Vagina (tissue), 2 donors: ENCODE data around the gene ATP6V1C2. TPM values are rescaled to one million over a fixed set of nuclear protein-coding genes. Genes with fewer than 3 reads are reported as not detected.

Experiments used
- DNase-seq, 2 donors: peaks; one replicate each; pipeline ENCODE4 v3.0.0-alpha.2; 2017; ENCODE audit errors: extremely low spot score in 2 of 2
- H3K27ac ChIP-seq: fragments of 200-600 bp; sonication (generic); one replicate; pipeline ENCODE4 v1.5.1; 2019
- H3K27me3 ChIP-seq: fragments of 200-600 bp; sonication (generic); one replicate; pipeline ENCODE4 v1.5.1; 2019
- H3K36me3 ChIP-seq, 2 donors: fragments of 200-600 bp; sonication (generic); one replicate each; pipeline ENCODE4 v1.5.1; 2017 to 2019
- H3K4me1 ChIP-seq: fragments of 200-600 bp; sonication (generic); one replicate; pipeline ENCODE4 v1.5.1; 2019
- H3K4me3 ChIP-seq, 2 donors: fragments of 200-600 bp; sonication (generic); 1 replicate in 1 of 2; 2 replicates in 1 of 2; pipeline ENCODE4 v1.5.1; 2016 to 2019
- H3K9me3 ChIP-seq: fragments of 200-600 bp; sonication (generic); one replicate; pipeline ENCODE4 v1.5.1; 2019
- CTCF ChIP-seq, 3 experiments: fragments of 450-650 bp in 2 of 3; fragments of 200-600 bp in 1 of 3; sonication (generic) in 1 of 3; IDR thresholded peaks; one replicate each; pipeline ENCODE4 v1.5.1; 2017 to 2019; ENCODE audit warnings: antibody characterized with exemption in 3 of 3, mild to moderate bottlenecking in 2 of 3, moderate library complexity in 2 of 3
- POLR2A ChIP-seq, 2 donors: fragments of 450-650 bp; IDR thresholded peaks; one replicate each; pipeline ENCODE4 v1.6.1; 2017; ENCODE audit warnings: antibody characterized with exemption in 2 of 2, mild to moderate bottlenecking in 2 of 2, moderate library complexity in 2 of 2
- POLR2AphosphoS5 ChIP-seq, 2 donors: sonication (generic); formaldehyde crosslinking; IDR thresholded peaks; one replicate each; pipeline ENCODE4 v1.9.0; 2017; ENCODE audit warnings: antibody characterized with exemption in 2 of 2, mild to moderate bottlenecking in 2 of 2, low read depth in 1 of 2; ENCODE audit not compliant: insufficient read depth in 1 of 2
- intact Hi-C: fragments of 100-400 bp; cut with DNase I; formaldehyde crosslinking; loops from one replicate; pipeline ENCODE4 v1.15.1; 2023
- total RNA-seq: library from RNA; depleted of rRNA; stranded (reverse); fragments of >200 nt; gene quantifications from one replicate; pipeline ENCODE4 v1.2.3, GENCODE V29; 2016

The ATP6V1C2 gene
- total RNA-seq, 1 donor from 2014 or later: 134 TPM

GRCh38 chr2:10765461-10765860, 44.0 kb downstream of the ATP6V1C2 start:
- TF ChIP-seq POLR2AphosphoS5 (IDR thresholded peaks at IDR 0.05; ENCODE audit: insufficient read depth in 1 of 2, low read depth in 1 of 2) (no peak), CTCF (IDR thresholded peaks at IDR 0.05) (no peak), POLR2A (IDR thresholded peaks at IDR 0.05) (no peak)
- H3K36me3 ChIP-seq: no peaks in the 10 kb centered on the region
- H3K27ac ChIP-seq: no peak overlapping the region
- H3K9me3 ChIP-seq: no peaks in the 10 kb centered on the region
- H3K4me3 ChIP-seq: no peak overlapping the region
- intact Hi-C loops: no loop called here
- no peak for DNase-seq
- H3K4me1 ChIP-seq: no peaks in the 10 kb centered on the region
- no peaks in the 10 kb centered on the region for H3K27me3 ChIP-seq

- H3K27ac ChIP-seq: no peak overlapping the region
- H3K4me3 ChIP-seq: no peak overlapping the region
- TF ChIP-seq CTCF (IDR thresholded peaks at IDR 0.05): no peak
- no peak for TF ChIP-seq POLR2AphosphoS5 (IDR thresholded peaks at IDR 0.05; ENCODE audit: insufficient read depth in 1 of 2, low read depth in 1 of 2)
- no peak for TF ChIP-seq POLR2A (IDR thresholded peaks at IDR 0.05)
- no peak for DNase-seq
- intact Hi-C loops: no loop called here
- no peaks in the 10 kb centered on the region for H3K9me3 ChIP-seq
- H3K27me3 ChIP-seq: no peaks in the 10 kb centered on the region
- H3K36me3 ChIP-seq: no peaks in the 10 kb centered on the region
- H3K4me1 ChIP-seq: no peaks in the 10 kb centered on the region
Observed at GRCh38 chr2:10765914-10766313, 44.5 kb downstream of the ATP6V1C2 start.

- no peak for TF ChIP-seq POLR2AphosphoS5 (IDR thresholded peaks at IDR 0.05; ENCODE audit: insufficient read depth in 1 of 2, low read depth in 1 of 2)
- no peak for TF ChIP-seq POLR2A (IDR thresholded peaks at IDR 0.05)
- no peak for TF ChIP-seq CTCF (IDR thresholded peaks at IDR 0.05)
- no peaks in the 10 kb centered on the region for H3K27me3 ChIP-seq
- H3K36me3 ChIP-seq: no peaks in the 10 kb centered on the region
- H3K27ac ChIP-seq: no peak overlapping the region
- no peak overlapping the region for H3K4me3 ChIP-seq
- no peaks in the 10 kb centered on the region for H3K4me1 ChIP-seq
- intact Hi-C loops: no loop called here
- no peaks in the 10 kb centered on the region for H3K9me3 ChIP-seq
- DNase-seq: no peak
Observed at GRCh38 chr2:10768063-10768507, 46.7 kb downstream of the ATP6V1C2 start.

GRCh38 chr2:10770956-10771750, 49.7 kb downstream of the ATP6V1C2 start:
- H3K27me3 ChIP-seq: no peaks in the 10 kb centered on the region
- intact Hi-C loops: no loop called here
- H3K27ac ChIP-seq: no peak overlapping the region
- no peak overlapping the region for H3K4me3 ChIP-seq
- DNase-seq: no peak
- H3K9me3 ChIP-seq: no peaks in the 10 kb centered on the region
- H3K36me3 ChIP-seq: no peaks in the 10 kb centered on the region
- TF ChIP-seq POLR2A (IDR thresholded peaks at IDR 0.05) (no peak), POLR2AphosphoS5 (IDR thresholded peaks at IDR 0.05; ENCODE audit: insufficient read depth in 1 of 2, low read depth in 1 of 2) (no peak), CTCF (IDR thresholded peaks at IDR 0.05) (no peak)
- H3K4me1 ChIP-seq: peaks cover 17% of the 10 kb centered on the region

- no peak for DNase-seq
- Histone ChIP-seq H3K36me3 (no peaks in the 10 kb centered on the region), H3K9me3 (no peaks in the 10 kb centered on the region), H3K4me3 (no peak overlapping the region), H3K27me3 (no peaks in the 10 kb centered on the region), H3K4me1 (peaks cover 17% of the 10 kb centered on the region), H3K27ac (no peak overlapping the region)
- TF ChIP-seq POLR2AphosphoS5 (IDR thresholded peaks at IDR 0.05; ENCODE audit: insufficient read depth in 1 of 2, low read depth in 1 of 2) (no peak), CTCF (IDR thresholded peaks at IDR 0.05) (no peak), POLR2A (IDR thresholded peaks at IDR 0.05) (no peak)
- intact Hi-C loops: no loop called here
Observed at GRCh38 chr2:10771786-10772185, 50.4 kb downstream of the ATP6V1C2 start.
